GM23338 (cell line): Measurements from ENCODE around the gene TULP4. TPM values are rescaled to one million over a fixed set of nuclear protein-coding genes. Genes with fewer than 3 reads are reported as not detected.

Experiments
- ATAC-seq: fragments of 200-7000 bp; cut with Tn5 transposase; 3 replicates; pipeline ENCODE4 v1.9.1; 2020
- DNase-seq: peaks from one replicate; pipeline ENCODE4 v3.0.0-alpha.2; 2015; ENCODE audit warnings: low spot score
- H2AFZ ChIP-seq: fragments of 200-600 bp; sonication (generic); 2 replicates; pipeline ENCODE4 v1.8.0; 2016; ENCODE audit warnings: antibody characterized with exemption, mild to moderate bottlenecking, moderate library complexity
- H3F3A ChIP-seq: fragments of 200-600 bp; sonication (generic); replicated peaks from 2 replicates; pipeline ENCODE4 v1.8.0; 2017; ENCODE audit warnings: antibody characterized with exemption, mixed run types, low read depth
- H3K27ac ChIP-seq: fragments of 200-600 bp; sonication (generic); 2 replicates; pipeline ENCODE4 v1.6.1; 2016; ENCODE audit warnings: low read depth
- H3K27me3 ChIP-seq: fragments of 200-600 bp; sonication (generic); 2 replicates; pipeline ENCODE4 v1.8.0; 2016; ENCODE audit warnings: mild to moderate bottlenecking, mixed run types, moderate library complexity; ENCODE audit not compliant: insufficient read depth
- H3K36me3 ChIP-seq: fragments of 200-600 bp; sonication (generic); 2 replicates; pipeline ENCODE4 v1.8.0; 2016; ENCODE audit warnings: mild to moderate bottlenecking; ENCODE audit not compliant: insufficient read depth
- H3K4me1 ChIP-seq: fragments of 200-600 bp; sonication (generic); 2 replicates; pipeline ENCODE4 v1.8.0; 2016; ENCODE audit warnings: mild to moderate bottlenecking, moderate library complexity; ENCODE audit not compliant: insufficient read depth
- H3K4me2 ChIP-seq: fragments of 200-600 bp; sonication (generic); 2 replicates; pipeline ENCODE4 v1.7.1; 2017; ENCODE audit warnings: mixed run types
- H3K4me3 ChIP-seq: fragments of 200-600 bp; sonication (generic); 2 replicates; pipeline ENCODE4 v1.6.1; 2016; ENCODE audit warnings: mixed run types
- H3K79me2 ChIP-seq: fragments of 200-600 bp; sonication (generic); replicated peaks from 2 replicates; pipeline ENCODE4 v1.8.0; 2017; ENCODE audit warnings: mild to moderate bottlenecking; ENCODE audit not compliant: insufficient read depth
- H3K9me2 ChIP-seq: fragments of 200-600 bp; sonication (generic); 2 replicates; pipeline ENCODE4 v1.8.0; 2017; ENCODE audit not compliant: insufficient read depth
- H4K20me1 ChIP-seq: fragments of 200-600 bp; sonication (generic); replicated peaks from 2 replicates; pipeline ENCODE4 v1.8.0; 2017; ENCODE audit warnings: mild to moderate bottlenecking; ENCODE audit not compliant: insufficient read depth
- H3K27ac Mint-ChIP-seq: 2 replicates; pipeline ENCODE4 v1.8.0; 2020; ENCODE audit warnings: inconsistent platforms, mild to moderate bottlenecking, moderate library complexity, mixed read lengths
- H3K27me3 Mint-ChIP-seq: 3 replicates; pipeline ENCODE4 v1.8.0; 2022; ENCODE audit warnings: low read depth, mild to moderate bottlenecking, moderate library complexity, mixed read lengths, inconsistent platforms; ENCODE audit not compliant: insufficient read depth, poor library complexity
- H3K36me3 Mint-ChIP-seq: 3 replicates; pipeline ENCODE4 v1.8.0; 2021; ENCODE audit warnings: low read depth, mild to moderate bottlenecking, inconsistent platforms, moderate library complexity, mixed read lengths
- H3K4me1 Mint-ChIP-seq: 3 replicates; pipeline ENCODE4 v1.8.0; 2020; ENCODE audit warnings: mild to moderate bottlenecking, inconsistent platforms, mixed read lengths
- H3K4me3 Mint-ChIP-seq: 3 replicates; pipeline ENCODE4 v1.8.0; 2021; ENCODE audit warnings: moderate library complexity, mild to moderate bottlenecking, inconsistent platforms, mixed read lengths
- H3K9me3 Mint-ChIP-seq: 3 replicates; pipeline ENCODE4 v1.8.0; 2020; ENCODE audit warnings: moderate library complexity, mild to moderate bottlenecking, inconsistent platforms, mixed read lengths
- CREB1 ChIP-seq: fragments of 250-450 bp; sonication (Bioruptor Pico); IDR thresholded peaks from 2 replicates; pipeline ENCODE4 v1.5.0; 2020; ENCODE audit warnings: low read depth, mild to moderate bottlenecking, moderate library complexity
- CTCF ChIP-seq, 2 experiments: fragments of 200-600 bp in 1 of 2; sonication (generic) in 1 of 2; conservative IDR thresholded peaks; 2 replicates each; pipeline versions ENCODE4 v1.5.1 to v1.6.1; 2016 to 2017; ENCODE audit warnings: antibody characterized with exemption in 2 of 2, low read depth in 2 of 2, mild to moderate bottlenecking in 2 of 2, moderate library complexity in 1 of 2
- ETS1 ChIP-seq: IDR thresholded peaks from 2 replicates; pipeline ENCODE4 v1.6.1; 2016; ENCODE audit warnings: antibody characterized with exemption
- EZH2 ChIP-seq: fragments of 200-600 bp; sonication (generic); IDR thresholded peaks from one replicate; pipeline ENCODE4 v1.8.0; 2017; ENCODE audit warnings: antibody characterized with exemption, mild to moderate bottlenecking, low read depth; ENCODE audit not compliant: unreplicated experiment
- EZH2phosphoT487 ChIP-seq: fragments of 200-600 bp; sonication (generic); IDR thresholded peaks from one replicate; pipeline ENCODE4 v1.8.1; 2018; ENCODE audit warnings: antibody characterized with exemption; ENCODE audit not compliant: unreplicated experiment
- JUNB ChIP-seq: IDR thresholded peaks from one replicate; pipeline ENCODE4 v1.6.1; 2016; ENCODE audit warnings: antibody characterized with exemption; ENCODE audit not compliant: unreplicated experiment
- NANOG ChIP-seq: IDR thresholded peaks from 2 replicates; pipeline ENCODE4 v1.6.1; 2016; ENCODE audit warnings: antibody characterized with exemption, borderline replicate concordance
- POLR2AphosphoS5 ChIP-seq: IDR thresholded peaks from 2 replicates; pipeline ENCODE4 v1.6.1; 2016; ENCODE audit warnings: antibody characterized with exemption, low read depth
- REST ChIP-seq: IDR thresholded peaks from one replicate; pipeline ENCODE4 v1.6.1; 2018; ENCODE audit warnings: antibody characterized with exemption; ENCODE audit not compliant: unreplicated experiment
- STAT1 ChIP-seq: IDR thresholded peaks from one replicate; pipeline ENCODE4 v1.6.1; 2016; ENCODE audit warnings: antibody characterized with exemption; ENCODE audit not compliant: unreplicated experiment
- ZNF114 ChIP-seq: fragments of 250-450 bp; sonication (Bioruptor Pico); IDR thresholded peaks from 2 replicates; pipeline ENCODE4 v1.5.0; 2020; ENCODE audit warnings: mild to moderate bottlenecking, moderate library complexity
- ZNF331 ChIP-seq: fragments of 250-450 bp; sonication (Bioruptor Pico); IDR thresholded peaks from 2 replicates; pipeline ENCODE4 v1.5.0; 2020; ENCODE audit warnings: low read depth, mild to moderate bottlenecking, moderate library complexity
- ZNF462 ChIP-seq: fragments of 250-450 bp; sonication (Bioruptor Pico); IDR thresholded peaks from 2 replicates; pipeline ENCODE4 v1.5.0; 2020; ENCODE audit warnings: mild to moderate bottlenecking, moderate library complexity
- polyA plus RNA-seq: library from polyadenylated mRNA; unstranded; fragments of >200 nt; fragmentation: Nextera tagmentation; extraction: Ambion mirVana; gene quantifications from 2 replicates; pipeline ENCODE4 v1.2.1, GENCODE V29; 2016
- total RNA-seq: library from RNA; depleted of rRNA; stranded (reverse); fragments of >200 nt; shearing (Covaris generic); gene quantifications from 2 replicates; pipeline ENCODE4 v1.2.3, GENCODE V29; 2014

The TULP4 gene
- total and polyA plus RNA-seq, 2 experiments from 2014 or later = 31.2 to 50.2 TPM

- Histone ChIP-seq H3K79me2 (peaks cover 31% of the 10 kb centered on the region), H3K27ac (no peak overlapping the region), H3F3A (no peaks in the 10 kb centered on the region), H3K4me1 (no peaks in the 10 kb centered on the region), H3K4me2 (no peak overlapping the region), H3K4me3 (no peak overlapping the region), H3K36me3 (no peaks in the 10 kb centered on the region), H2AFZ (no peak overlapping the region), H3K9me2 (no peaks in the 10 kb centered on the region), H4K20me1 (peaks cover 7% of the 10 kb centered on the region; the same call in 1 of the 2 replicates), H3K27me3 (no peaks in the 10 kb centered on the region)
- TF ChIP-seq EZH2 (no peak), EZH2phosphoT487 (no peak), NANOG (no peak), CREB1 (CRISPR knock-in tag) (no peak), CTCF (conservative IDR thresholded peaks at IDR 0.05; ENCODE audit: low read depth in 2 of 2) (no peak), ETS1 (no peak), JUNB (no peak), REST (no peak), ZNF462 (CRISPR knock-in tag) (no peak), ZNF331 (CRISPR knock-in tag) (no peak), ZNF114 (CRISPR knock-in tag) (no peak), STAT1 (no peak), POLR2AphosphoS5 (no peak)
- Mint-ChIP-seq H3K36me3 (peaks cover 16% of the 10 kb centered on the region), H3K9me3 (peaks cover 21% of the 10 kb centered on the region), H3K27me3 (peaks cover 2% of the 10 kb centered on the region), H3K4me3 (no peak overlapping the region), H3K27ac (no peak overlapping the region), H3K4me1 (peaks cover 18% of the 10 kb centered on the region)
- DNase-seq (no peak), ATAC-seq (no peak)
These were observed 41.9 kb downstream of the TULP4 start for GRCh38 chr6:158353883-158354877.
